Hepatocyte (in vitro differentiated cells): Measurements from ENCODE around the gene E2F8.

Experiments used
- EZH2phosphoT487 ChIP-seq: fragments of 200-600 bp; sonication (generic); IDR thresholded peaks from one replicate; pipeline ENCODE4 v1.6.1; 2018; ENCODE audit warnings: antibody characterized with exemption, mild to moderate bottlenecking, low read depth, moderate library complexity; ENCODE audit not compliant: unreplicated experiment, severe bottlenecking
- TF ChIP-seq, protein P1 (sequence below): fragments of 200-600 bp; sonication (generic); IDR thresholded peaks from 2 replicates; pipeline ENCODE4 v1.5.1; 2016; ENCODE audit warnings: antibody characterized with exemption, mild to moderate bottlenecking; ENCODE audit not compliant: poor library complexity

DNA sequence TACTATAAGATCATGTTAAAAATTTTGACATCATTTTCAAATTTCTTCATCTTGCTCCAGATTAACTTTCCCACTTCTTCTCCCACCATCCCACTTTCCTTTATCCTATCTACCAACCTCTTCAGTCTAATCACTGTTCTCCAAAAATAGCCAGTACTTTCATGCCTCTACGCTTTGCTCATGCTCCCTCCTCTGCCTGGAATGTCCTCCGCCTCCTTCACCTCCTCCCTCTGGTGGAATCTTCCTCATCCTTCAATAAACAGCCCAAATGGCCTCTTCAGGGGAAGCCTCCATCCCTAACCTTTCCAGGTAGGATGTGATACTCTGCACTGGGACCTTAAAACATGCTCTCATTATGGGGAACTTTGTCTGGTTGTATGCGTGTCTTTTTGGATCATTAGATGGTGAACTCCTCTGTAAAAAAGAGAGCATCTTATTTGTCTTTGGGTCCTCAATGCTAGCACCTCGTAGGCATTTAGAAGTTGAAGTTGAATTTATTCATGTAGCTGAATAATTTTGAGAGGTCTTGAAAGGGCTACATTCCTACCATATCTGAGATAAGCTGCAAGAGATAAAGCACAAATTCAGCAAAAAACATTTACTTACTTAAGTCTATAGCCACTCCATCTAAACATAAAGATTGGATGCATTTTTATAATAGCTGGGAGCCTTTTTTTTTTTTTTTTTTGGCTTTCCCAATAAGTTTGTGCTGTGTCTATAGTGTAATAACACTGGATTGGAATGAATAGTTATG lies 31.0 kb downstream of the E2F8 start:
- TF ChIP-seq, protein P1, sequence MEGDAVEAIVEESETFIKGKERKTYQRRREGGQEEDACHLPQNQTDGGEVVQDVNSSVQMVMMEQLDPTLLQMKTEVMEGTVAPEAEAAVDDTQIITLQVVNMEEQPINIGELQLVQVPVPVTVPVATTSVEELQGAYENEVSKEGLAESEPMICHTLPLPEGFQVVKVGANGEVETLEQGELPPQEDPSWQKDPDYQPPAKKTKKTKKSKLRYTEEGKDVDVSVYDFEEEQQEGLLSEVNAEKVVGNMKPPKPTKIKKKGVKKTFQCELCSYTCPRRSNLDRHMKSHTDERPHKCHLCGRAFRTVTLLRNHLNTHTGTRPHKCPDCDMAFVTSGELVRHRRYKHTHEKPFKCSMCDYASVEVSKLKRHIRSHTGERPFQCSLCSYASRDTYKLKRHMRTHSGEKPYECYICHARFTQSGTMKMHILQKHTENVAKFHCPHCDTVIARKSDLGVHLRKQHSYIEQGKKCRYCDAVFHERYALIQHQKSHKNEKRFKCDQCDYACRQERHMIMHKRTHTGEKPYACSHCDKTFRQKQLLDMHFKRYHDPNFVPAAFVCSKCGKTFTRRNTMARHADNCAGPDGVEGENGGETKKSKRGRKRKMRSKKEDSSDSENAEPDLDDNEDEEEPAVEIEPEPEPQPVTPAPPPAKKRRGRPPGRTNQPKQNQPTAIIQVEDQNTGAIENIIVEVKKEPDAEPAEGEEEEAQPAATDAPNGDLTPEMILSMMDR: no peak
- TF ChIP-seq EZH2phosphoT487: no peak
